Measurements from ENCODE around the gene PGRMC2. TPM values are rescaled to one million over a fixed set of nuclear protein-coding genes. Genes with fewer than 3 reads are reported as not detected.
A peak's percentile ranks its signal among the peaks of the same experiment; 100 is the strongest.

PGRMC2 gene
- total and polyA plus RNA-seq, 2 of the 8 experiments (the other 6 are each of a cell fraction or from before 2014, with no cell fraction given) = 9.5 to 85.3 TPM

GRCh38 chr4:128220286-128221235 lies 67.1 kb downstream of the PGRMC2 start (continued):
- TF ChIP-seq CTCF (IDR thresholded peaks at IDR 0.05; ENCODE audit: control extremely low read depth in 1 of 3, insufficient read depth in 1 of 3, low read depth in 1 of 3, low read length in 3 of 3) (peak in 1 of 3 experiments; percentile 11; a peak in 2 of 4 replicates), BRCA1 (IDR thresholded peaks at IDR 0.05; ENCODE audit: low read depth, low read length) (no peak), HDAC2 (IDR thresholded peaks at IDR 0.05; ENCODE audit: borderline replicate concordance in 1 of 2, low read depth in 2 of 2, low read length in 2 of 2) (no peak), EZH2 (IDR thresholded peaks at IDR 0.05; ENCODE audit: low read depth, low read length, severe bottlenecking) (no peak), CHD1 (IDR thresholded peaks at IDR 0.05; ENCODE audit: low read depth, low read length) (no peak)

Other genes with a start within 250 kb of the PGRMC2 start
- gene LARP1B, start 226.5 kb downstream of the PGRMC2 start, total RNA-seq (2021; fragmentation: NEBNext Ultra II Directional; extraction: Animal tissue kit (Norgen Biotek cat#: 25700)) = 44.8 and 47.0 TPM in 2 replicates
- 5.4 and 10.6 TPM in 2 replicates for gene LARP1B, start 226.5 kb downstream of the PGRMC2 start, polyA plus RNA-seq (2011; rRNA removed)